ENCODE results near the gene PLCZ1. TPM values are rescaled to one million over a fixed set of nuclear protein-coding genes. Genes with fewer than 3 reads are reported as not detected.

Gene PLCZ1
- total RNA-seq, 1 experiment from 2014 or later, result not detected

DNA sequence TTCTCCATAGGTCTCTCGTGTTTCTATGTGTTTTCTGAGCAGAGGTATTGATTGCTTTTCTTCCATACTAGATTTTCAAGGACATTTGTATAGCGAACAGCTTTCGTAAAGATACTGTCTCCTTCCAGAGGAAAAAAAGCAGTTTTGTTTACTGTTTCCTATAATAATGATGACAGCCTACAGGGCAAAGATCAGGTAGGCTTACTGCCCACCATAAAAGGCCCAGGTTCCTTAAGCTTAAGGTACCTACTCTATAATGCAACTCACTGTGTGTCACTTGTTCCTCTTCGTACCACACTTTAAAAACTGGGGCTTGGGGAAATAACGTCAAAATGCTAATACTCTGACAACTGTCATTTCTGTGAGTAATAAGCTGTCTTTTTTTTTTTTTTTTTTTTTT, 6.7 kb downstream of the PLCZ1 start:
- POLR2A ChIA-PET (ENCODE audit: low non-redundant PET), result interaction anchor here (0.7 kb wide), 1 partner anchor 478 kb away, joined by 7 read pairs; no protein-coding TSS in a partner anchor
- no peak for TF ChIP-seq CTCF (conservative IDR thresholded peaks at IDR 0.05; ENCODE audit: low read depth, low read length)
- no peak for TF ChIP-seq EZH2 (IDR thresholded peaks at IDR 0.05; ENCODE audit: borderline replicate concordance, low read depth, low read length, poor library complexity, severe bottlenecking)
- no peaks in the 10 kb centered on the region for H3K9me3 ChIP-seq (ENCODE audit: low read depth, low read length, poor library complexity, severe bottlenecking)
- no peak for DNase-seq (ENCODE audit: low spot score)
- CTCF ChIA-PET, result no interaction called here
- H3K36me3 ChIP-seq (ENCODE audit: insufficient read depth, low read length, poor library complexity, severe bottlenecking), result no peaks in the 10 kb centered on the region
- H3K27ac ChIP-seq (ENCODE audit: low read depth, low read length, poor library complexity, severe bottlenecking), result no peak overlapping the region
- no TSS peak for BruUV-seq (replicated peaks)
- H3K4me1 ChIP-seq (ENCODE audit: insufficient read depth, low read length, poor library complexity, severe bottlenecking), result no peaks in the 10 kb centered on the region
- H3K4me3 ChIP-seq (ENCODE audit: low read depth, low read length, poor library complexity, severe bottlenecking), result no peak overlapping the region
- intact Hi-C loops (cut with micrococcal nuclease; ENCODE audit: unreplicated experiment), result no loop called here
- H3K27me3 ChIP-seq (replicated peaks; ENCODE audit: insufficient read depth, low read depth, low read length, poor library complexity), result no peaks in the 10 kb centered on the region

GRCh38 chr12:18723752-18724151, 14.1 kb downstream of the PLCZ1 start:
- H3K27ac ChIP-seq (ENCODE audit: low read depth, low read length, poor library complexity, severe bottlenecking), result no peak overlapping the region
- DNase-seq (ENCODE audit: low spot score), result no peak
- ChIA-PET CTCF (no interaction called here), POLR2A (ENCODE audit: low non-redundant PET) (no interaction called here)
- no TSS peak for BruUV-seq (replicated peaks)
- intact Hi-C loops (cut with micrococcal nuclease; ENCODE audit: unreplicated experiment), result no loop called here
- no peaks in the 10 kb centered on the region for H3K9me3 ChIP-seq (ENCODE audit: low read depth, low read length, poor library complexity, severe bottlenecking)
- H3K36me3 ChIP-seq (ENCODE audit: insufficient read depth, low read length, poor library complexity, severe bottlenecking), result no peaks in the 10 kb centered on the region
- H3K4me3 ChIP-seq (ENCODE audit: low read depth, low read length, poor library complexity, severe bottlenecking), result no peak overlapping the region
- H3K4me1 ChIP-seq (ENCODE audit: insufficient read depth, low read length, poor library complexity, severe bottlenecking), result no peaks in the 10 kb centered on the region
- no peaks in the 10 kb centered on the region for H3K27me3 ChIP-seq (replicated peaks; ENCODE audit: insufficient read depth, low read depth, low read length, poor library complexity)
- TF ChIP-seq EZH2 (IDR thresholded peaks at IDR 0.05; ENCODE audit: borderline replicate concordance, low read depth, low read length, poor library complexity, severe bottlenecking) (no peak), CTCF (conservative IDR thresholded peaks at IDR 0.05; ENCODE audit: low read depth, low read length) (no peak)

DNA sequence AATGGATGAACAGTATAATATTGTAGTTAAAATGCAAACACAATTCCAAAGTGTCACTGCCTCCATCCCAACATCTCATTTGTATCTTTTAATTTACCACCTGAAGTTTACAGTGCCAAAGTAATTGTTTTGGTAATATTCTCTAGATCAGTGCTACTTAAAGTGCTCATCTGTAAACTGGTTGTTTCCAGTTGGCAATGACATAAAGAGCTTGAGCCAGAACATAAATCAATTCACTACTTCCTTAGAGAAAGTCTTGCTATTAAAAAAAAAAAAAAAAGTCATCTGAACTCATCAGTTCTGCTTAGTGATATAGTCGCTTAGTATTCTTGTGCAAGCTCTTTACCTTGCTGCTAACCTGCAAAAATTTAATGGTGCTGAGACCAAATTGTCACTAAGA, 16.4 kb downstream of the PLCZ1 start:
- BruUV-seq (replicated peaks), result no TSS peak
- H3K4me1 ChIP-seq (ENCODE audit: insufficient read depth, low read length, poor library complexity, severe bottlenecking), result no peaks in the 10 kb centered on the region
- intact Hi-C loops (cut with micrococcal nuclease; ENCODE audit: unreplicated experiment), result no loop called here

More for the DNA sequence above, 16.4 kb downstream of the PLCZ1 start:
- ChIA-PET CTCF (no interaction called here), POLR2A (ENCODE audit: low non-redundant PET) (no interaction called here)
- Histone ChIP-seq H3K27me3 (replicated peaks; ENCODE audit: insufficient read depth, low read depth, low read length, poor library complexity) (no peaks in the 10 kb centered on the region), H3K36me3 (ENCODE audit: insufficient read depth, low read length, poor library complexity, severe bottlenecking) (no peaks in the 10 kb centered on the region), H3K27ac (ENCODE audit: low read depth, low read length, poor library complexity, severe bottlenecking) (no peak overlapping the region), H3K4me3 (ENCODE audit: low read depth, low read length, poor library complexity, severe bottlenecking) (no peak overlapping the region), H3K9me3 (ENCODE audit: low read depth, low read length, poor library complexity, severe bottlenecking) (no peaks in the 10 kb centered on the region)
- no peak for DNase-seq (ENCODE audit: low spot score)
- TF ChIP-seq CTCF (conservative IDR thresholded peaks at IDR 0.05; ENCODE audit: low read depth, low read length) (no peak), EZH2 (IDR thresholded peaks at IDR 0.05; ENCODE audit: borderline replicate concordance, low read depth, low read length, poor library complexity, severe bottlenecking) (no peak)

All from A673 (cell line).